ENCODE measurements around the gene FMNL2.

Gene FMNL2

GRCh38 chr2:152405206-152406118 lies 70.5 kb downstream of the FMNL2 start:
- ATAC-seq (no peak), DNase-seq (no peak)

GRCh38 chr2:152406119-152406835 lies 71.3 kb downstream of the FMNL2 start:
- DNase-seq, result no peak
- no peak for ATAC-seq

GRCh38 chr2:152406836-152407161 lies 71.8 kb downstream of the FMNL2 start:
- no peak for DNase-seq

DNA sequence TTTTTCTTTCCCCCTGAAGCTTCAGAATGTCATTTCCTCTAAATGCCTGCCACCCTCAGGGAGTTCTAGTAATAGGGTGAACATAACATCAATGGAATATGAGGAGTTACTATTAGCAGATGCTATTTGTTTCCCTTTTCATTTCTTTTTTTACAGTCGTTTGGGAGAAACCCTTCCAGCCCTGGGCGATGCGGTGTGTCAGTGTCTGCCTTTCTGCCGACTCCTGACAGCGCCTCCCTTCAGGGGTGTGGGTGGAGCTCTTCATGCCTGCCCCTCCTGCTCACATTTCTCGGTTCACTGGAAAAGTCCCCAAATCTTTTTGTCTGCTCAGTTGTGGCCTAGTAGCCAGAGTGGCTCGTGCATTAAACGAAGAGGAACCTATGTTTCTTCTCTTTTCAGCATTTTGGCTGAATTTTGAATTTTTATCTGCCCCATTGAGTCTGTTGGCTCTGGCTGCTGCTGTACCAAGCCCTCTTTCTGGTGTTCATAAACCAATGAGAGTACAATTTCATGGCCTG lies 72.3 kb downstream of the FMNL2 start:
- DNase-seq (peak; percentile 27), ATAC-seq (peak; percentile 67)

More at GRCh38 chr2:152406836-152407161, 71.8 kb downstream of the FMNL2 start:
- no peak for ATAC-seq

DNA sequence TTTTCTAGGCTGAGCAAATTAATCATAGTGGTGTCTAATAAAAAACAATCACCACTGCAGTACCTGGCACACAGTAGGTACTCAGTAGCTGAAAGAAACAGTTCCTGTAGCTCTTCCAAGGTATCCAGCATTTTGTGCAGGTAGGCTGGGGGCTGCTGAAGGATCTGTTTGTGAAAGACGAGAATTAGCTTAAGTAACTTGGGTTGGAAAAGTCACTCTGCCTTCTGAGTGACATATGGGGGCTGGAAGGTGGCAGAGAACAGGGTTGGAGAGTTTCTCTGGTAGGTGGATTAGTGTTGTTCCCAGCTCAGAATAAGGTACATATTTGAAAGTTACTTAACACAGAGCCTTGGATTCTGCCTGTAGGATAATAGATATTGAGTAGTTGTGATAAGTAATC lies 72.8 kb downstream of the FMNL2 start:
- DNase-seq, result no peak
- ATAC-seq, result no peak

DNA sequence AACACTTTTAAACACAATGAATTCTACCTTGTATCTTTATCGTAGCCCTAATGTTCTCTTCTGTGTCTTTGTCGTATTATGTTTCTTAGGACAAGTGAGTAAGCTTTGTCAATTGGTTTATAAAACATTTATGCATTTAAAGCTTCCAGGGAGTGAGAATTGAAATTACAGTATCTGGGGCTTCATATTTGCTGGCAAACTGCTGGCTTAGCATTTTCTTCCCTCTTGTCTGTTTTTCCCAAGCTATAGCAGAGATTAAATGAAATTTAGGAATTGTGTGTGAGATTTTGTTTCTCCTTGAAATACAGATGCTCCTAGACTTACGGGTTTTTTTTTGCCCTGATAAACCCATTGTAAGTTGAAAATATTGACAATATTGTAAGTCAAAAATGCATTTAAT lies 73.3 kb downstream of the FMNL2 start:
- ATAC-seq, result no peak

DNA sequence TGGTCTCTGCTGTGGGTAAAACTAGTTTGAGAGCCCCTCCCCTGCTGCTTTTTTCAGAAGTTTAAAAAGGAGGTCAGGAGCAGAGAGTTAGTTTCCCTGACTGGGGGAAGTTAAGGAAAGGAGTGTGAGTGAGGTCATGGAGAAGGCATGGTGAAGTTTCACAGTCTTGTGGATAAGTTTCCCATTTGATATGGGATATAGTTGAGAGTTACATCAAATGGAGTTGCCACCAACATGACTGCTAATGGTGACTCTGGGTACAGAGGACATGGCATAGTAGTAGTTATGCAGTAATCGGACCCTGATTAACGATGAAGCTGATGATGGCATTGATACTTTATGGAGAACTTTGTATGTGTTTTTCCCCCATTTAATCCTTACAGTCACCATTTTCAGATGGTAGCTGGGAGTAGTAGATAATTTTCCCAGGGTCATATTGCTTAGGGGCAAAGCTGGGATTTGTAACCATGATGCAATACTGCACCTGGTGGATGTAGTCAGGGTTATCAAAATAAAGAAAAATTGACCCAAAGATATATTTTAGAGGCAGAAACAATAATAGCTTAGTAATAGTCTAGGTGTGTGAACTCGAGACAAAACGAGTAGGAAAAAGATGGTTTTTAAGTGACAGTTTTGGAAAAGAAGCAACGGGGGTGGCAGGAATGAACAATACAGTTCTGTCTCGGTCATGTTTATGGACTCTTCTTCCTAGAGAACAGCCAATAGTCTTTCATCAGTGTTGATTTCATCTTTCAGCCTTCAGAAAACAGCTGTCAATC lies 74.6 kb downstream of the FMNL2 start:
- no peak for DNase-seq
- ATAC-seq, result no peak

More for the DNA sequence above, 73.3 kb downstream of the FMNL2 start:
- no peak for DNase-seq

- ATAC-seq (no peak), DNase-seq (no peak)
Observed at GRCh38 chr2:152410165-152410597, 75.2 kb downstream of the FMNL2 start.

- ATAC-seq (no peak), DNase-seq (no peak)
Observed at GRCh38 chr2:152411154-152411553, 76.2 kb downstream of the FMNL2 start.

DNA sequence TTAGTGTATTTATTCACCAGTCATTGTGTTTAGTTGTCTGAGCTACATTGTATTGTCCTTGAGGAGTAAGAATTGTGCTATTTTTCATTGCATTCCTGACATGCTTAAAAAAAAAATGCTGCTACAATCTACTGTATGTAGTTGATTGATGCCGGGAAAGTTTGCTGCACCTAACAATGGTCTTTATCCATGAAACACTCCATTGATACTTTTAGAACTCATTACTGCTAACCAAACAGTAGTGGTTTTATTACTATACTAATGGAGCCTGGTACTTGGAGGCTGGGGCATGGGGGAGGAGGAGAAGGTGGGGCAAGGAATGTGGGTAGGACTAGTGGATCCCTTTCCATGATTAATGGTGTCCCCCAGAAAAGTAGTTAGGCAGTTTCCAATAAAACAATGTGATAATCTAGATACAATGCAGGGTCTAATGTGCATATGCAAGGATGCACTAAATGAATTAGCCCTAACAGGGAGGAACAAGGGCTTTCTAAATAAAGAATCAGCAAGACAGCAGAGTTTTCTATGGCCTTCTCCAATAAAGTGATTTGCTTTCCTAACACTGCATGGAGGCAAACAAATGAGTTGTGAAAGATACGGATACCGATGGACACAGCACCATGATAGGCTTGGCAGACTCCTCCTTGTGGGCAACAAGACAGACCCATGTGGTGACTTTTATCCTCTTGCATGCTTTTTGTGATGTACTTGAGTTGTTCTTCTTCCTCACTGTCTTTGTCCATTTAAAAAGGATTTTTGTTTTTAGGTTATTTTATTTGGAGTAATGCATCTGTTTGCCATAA lies 78.5 kb downstream of the FMNL2 start:
- ATAC-seq (no peak), DNase-seq (no peak)

GRCh38 chr2:152415231-152415642 lies 80.3 kb downstream of the FMNL2 start:
- DNase-seq, result peak; percentile 10
- peak; percentile 98 for ATAC-seq

- ATAC-seq, result no peak
- no peak for DNase-seq
Observed at GRCh38 chr2:152415796-152416195, 80.8 kb downstream of the FMNL2 start.

DNA sequence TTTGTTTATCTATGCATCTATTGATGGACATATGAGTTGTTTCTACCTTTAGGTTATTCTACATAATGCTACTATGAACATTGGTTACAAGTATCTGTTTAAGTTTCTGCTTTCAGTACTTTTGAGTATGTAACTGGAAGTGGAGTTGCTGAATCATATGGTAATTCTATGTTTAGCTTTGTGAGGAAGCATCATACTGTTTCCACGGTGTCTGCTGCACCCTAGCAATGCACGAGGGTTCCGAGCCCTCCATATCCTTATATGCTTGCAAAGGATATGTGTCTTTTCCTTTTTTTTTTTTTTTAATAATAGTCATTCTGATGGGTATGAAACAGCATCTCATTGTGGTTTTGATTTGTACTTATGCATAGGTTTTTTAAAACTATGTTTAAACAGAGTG lies 83.7 kb downstream of the FMNL2 start:
- DNase-seq (no peak), ATAC-seq (no peak)

DNA sequence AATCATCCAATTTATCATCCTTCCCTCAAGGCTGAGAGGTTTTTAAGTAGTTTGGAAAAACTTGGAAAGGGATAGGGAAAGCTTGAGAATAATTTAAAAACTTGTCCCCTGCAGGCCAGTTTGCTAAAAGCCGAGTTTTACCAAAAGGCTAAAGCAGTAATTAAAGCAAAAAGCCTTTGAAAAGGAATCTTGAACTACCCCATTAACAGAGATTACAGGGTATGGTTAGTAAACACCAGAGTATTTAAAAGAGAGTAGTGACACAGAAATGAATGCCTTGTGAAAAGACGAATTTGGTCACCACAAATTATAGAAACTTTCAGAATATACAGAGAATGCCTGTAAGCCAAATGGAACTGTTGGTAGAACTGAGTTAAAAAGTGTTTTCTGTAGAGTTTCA lies 85.0 kb downstream of the FMNL2 start:
- no peak for ATAC-seq
- no peak for DNase-seq

DNA sequence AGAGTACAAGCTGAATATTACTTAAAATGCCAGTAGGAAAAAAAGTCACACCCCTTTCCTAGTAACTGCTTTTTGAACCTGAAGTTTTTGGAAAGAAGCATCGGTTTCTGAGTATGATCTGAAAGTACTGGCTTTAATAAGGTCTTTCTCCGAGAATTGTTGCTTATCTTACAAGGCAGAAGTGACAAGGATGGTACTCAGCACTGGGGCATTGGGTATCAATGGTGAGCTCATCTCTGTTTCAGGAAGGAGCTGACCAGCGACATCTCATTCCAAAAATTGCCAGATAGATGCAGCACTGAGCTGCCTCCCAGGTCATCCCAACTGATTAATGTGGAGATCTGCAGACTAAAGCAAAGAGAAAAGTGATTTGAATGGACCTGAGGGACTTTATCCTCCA lies 85.4 kb downstream of the FMNL2 start:
- DNase-seq (no peak), ATAC-seq (no peak)

GRCh38 chr2:152420936-152421335 lies 86.0 kb downstream of the FMNL2 start:
- no peak for DNase-seq
- no peak for ATAC-seq

- DNase-seq (no peak), ATAC-seq (peak; percentile 52)
Observed at GRCh38 chr2:152421521-152422370, 86.8 kb downstream of the FMNL2 start.

DNA sequence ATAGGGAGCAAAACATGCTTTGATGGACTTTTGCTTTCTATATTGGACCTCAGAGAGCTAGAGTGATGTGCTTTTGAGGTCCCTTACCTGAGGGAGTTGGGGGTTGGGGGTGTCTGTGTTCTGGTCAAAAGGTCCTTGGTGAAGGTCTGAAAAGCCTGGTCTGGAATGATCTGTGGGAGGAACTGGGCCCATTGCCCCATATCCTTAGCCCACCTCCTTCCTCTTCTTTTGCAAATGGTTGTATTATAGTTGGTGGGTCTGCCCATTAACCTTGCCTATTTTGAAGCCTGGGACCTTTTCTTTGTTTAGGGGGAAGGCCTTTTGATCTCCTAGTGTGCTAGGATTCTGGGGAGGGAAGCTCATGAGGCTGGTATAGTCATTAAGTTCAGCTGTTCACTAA lies 88.7 kb downstream of the FMNL2 start:
- no peak for DNase-seq
- ATAC-seq, result no peak

DNA sequence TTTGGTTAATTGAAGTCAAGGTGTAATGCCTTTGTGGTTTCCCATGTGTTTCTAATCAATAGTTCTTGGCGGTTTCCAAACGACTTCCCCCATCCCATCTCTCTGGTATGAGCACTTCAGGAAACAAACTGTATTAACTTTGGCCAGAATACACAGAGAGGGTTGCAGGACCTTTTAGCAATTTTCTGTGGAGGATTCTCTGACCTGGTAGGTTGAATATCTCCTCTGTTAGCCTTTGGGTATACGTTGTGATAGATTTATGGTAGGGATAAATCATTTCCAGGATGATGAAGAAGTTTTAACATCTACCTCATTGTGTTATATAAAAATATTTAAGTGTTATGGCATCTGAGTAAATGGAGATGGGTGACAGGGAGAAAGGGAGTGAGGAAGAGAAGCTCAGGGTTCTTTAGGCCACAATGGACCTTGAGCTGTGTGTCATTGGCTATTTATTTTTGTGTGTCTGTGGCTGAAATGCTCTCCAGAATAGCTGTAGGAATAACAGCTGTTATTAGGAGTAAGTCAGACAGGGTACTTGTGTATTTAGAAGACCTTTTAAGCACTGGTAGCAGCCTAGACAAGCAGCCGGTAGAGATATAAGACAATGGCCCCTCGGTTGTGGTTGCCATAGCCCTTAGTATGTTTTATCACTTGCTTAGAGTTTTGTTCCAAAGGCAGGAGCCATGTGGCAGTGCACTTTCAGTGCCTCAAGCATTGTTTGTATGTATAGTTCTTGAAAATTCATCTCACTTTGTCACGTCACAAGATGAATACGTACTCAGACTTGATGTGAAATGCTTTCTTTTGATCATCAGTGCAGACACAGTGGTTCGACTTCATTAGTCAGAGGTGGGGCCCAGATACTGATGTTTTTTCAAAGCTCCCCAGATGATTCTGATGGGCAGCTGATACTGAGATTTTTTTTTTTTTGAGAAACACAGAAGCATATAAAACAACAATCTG lies 91.1 kb downstream of the FMNL2 start:
- DNase-seq (no peak), ATAC-seq (no peak)
